ENCODE data around the gene PALD1.
A peak's percentile ranks its signal among the peaks of the same experiment; 100 is the strongest.

PALD1 gene

DNA sequence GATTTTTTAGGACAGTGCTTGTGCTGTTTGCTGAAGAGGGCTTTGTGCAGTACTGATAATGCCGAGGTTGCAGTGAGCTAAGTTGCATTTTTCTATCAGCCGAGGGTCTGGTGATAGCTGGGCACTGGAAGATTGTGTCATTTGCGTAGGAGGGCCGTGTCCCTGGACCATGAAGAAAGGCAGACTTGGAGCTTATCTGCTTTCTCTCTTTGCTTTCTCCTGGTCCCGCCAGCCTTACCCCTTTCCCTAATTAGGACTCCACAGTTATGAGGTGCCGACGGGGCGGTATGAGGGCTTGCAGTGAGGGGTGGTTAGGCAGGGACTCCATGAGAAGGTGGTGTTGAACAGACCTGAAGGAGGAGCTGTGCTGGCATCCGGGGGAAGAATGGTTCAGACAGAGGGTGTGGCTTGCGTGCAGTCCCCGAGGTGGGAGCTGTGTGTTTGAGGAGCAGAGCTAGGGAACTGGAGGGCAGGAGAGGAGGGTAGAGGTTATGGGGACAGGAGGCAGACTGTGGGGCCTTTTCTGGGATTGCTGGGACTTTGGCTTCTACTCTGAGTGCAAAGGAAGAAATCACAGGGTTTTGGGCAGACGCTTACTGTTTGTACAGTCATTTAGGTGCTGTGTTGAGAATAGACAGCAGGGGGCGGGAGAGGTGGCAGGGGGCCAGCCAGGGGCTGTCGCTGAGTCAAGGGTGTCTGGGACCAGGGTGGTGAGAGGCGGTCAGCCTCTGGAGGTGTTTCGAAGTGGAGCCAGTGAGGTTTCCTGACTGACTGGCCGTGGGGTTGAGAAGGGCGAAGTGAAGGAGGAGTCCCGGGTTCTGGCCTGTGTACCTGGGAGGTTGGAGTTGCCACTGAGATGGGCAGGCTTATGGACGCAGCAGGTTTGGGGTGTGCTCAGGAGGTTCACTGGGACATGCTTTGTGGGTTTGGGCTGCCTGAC, 80.6 kb downstream of the PALD1 start:
- peak; percentile 71 for DNase-seq

- DNase-seq, result no peak
Observed at GRCh38 chr10:70559861-70560260, 81.3 kb downstream of the PALD1 start.

GRCh38 chr10:70560511-70560941, 82.0 kb downstream of the PALD1 start:
- no peak for DNase-seq

DNA sequence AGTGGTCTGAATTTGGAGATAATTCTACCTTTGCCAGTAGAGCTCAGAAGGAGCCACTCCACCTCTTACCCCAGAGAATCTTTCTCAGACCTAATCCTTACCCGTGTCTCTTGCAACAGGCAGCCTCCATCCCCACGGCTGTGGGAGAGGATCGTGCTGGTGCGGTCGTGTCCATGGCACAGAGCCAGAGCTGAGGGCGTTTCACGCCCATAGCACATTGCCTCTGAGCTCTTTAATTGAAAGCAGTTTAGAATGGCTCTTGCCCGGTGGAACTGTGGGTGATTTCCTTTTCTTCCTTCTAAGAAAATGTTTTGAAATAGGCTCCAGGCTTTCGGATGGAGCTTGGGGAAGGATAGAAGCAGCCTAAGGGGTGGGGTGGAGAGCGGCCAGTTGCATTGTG, 82.5 kb downstream of the PALD1 start:
- no peak for DNase-seq

DNA sequence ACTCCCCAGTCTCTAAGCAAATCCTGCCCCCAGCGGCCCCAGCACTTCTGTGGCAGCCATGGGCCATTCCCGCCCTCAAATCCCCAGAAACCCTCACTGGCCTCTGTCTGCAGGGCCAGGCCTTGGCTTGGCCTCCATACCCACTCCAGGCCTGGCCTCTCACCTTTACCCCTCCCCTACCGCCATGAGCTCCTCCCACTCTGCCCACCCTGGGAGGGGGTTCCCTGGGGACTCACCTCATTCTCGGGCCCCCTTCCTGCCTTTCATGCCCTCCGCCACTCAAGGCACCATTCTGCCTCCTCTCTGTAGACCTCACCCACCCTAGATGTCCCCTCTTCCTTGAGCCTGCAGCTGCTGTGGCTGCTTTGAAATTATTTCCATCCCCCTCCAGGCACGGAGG, 83.0 kb downstream of the PALD1 start:
- no peak for DNase-seq

- no peak for DNase-seq
Observed at GRCh38 chr10:70562036-70562755, 83.6 kb downstream of the PALD1 start.

DNA sequence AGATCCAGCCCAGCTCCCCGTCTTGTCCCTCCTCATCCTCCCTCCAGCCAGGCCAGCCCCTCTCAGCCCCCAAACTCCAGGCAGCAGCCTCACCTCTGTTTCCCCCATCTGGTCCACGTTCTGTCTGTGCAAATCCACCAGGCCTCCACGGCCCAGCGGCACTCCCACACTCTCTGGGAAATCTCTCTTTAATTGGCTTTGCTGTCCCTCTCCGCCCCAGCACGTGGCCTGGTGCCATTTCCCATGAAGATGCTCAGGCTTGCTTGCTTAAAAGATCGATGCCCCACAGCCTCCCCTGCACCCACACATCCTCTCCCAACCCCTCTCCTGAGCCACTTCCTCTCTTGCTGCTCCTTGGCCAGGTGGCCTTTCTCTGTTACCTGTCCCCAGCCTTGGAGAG, 84.7 kb downstream of the PALD1 start:
- no peak for DNase-seq

DNA sequence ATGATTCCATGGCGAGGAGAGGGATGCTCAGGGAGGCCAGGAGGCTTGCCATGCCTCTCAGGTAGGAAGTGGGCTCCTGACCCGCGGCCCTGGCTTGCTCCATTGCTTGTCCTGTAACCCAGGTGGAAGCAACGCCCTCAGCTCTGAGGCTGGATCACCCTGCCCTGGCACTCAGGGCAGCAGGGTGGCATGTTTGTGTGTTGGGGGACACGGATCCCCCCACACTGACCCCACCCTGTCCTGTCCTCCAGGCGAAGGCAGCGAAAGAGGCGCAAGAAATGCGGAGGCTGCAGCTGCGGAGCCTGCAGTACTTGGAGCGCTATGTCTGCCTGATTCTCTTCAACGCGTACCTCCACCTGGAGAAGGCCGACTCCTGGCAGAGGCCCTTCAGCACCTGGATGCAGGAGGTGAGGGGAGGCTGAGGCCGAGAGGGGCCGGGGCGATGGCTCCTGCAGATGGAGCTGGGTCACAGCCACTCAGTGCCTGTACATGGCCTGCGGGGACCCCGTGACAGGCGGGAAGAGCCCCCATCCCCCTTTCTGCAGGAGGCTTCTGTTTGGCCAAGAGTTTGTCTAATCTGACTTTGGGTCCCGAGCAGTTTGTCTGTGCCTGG, 85.7 kb downstream of the PALD1 start:
- DNase-seq, result no peak

DNA sequence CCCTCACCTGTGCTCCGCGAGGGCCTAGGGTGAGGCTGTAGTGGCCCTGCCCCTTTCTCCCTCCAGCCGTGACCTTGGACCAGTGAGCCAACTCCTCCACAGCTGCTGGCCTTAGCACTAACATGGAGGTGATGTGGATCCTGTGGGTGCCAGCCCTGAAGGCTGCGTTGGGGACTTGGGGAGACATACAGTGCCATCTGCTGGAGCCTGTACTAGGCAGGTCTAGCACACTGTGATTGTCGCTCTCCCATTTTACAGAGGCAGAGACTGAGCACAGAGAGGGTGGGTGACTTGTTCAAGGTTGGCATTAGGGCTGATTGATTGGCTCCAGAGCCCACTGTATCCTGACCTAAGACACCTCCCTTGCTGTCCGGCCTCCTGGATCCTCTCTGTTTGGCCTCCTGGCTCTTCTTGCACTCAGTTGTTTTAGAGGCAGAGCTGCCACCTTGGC, 86.4 kb downstream of the PALD1 start:
- DNase-seq, result peak; percentile 20

DNA sequence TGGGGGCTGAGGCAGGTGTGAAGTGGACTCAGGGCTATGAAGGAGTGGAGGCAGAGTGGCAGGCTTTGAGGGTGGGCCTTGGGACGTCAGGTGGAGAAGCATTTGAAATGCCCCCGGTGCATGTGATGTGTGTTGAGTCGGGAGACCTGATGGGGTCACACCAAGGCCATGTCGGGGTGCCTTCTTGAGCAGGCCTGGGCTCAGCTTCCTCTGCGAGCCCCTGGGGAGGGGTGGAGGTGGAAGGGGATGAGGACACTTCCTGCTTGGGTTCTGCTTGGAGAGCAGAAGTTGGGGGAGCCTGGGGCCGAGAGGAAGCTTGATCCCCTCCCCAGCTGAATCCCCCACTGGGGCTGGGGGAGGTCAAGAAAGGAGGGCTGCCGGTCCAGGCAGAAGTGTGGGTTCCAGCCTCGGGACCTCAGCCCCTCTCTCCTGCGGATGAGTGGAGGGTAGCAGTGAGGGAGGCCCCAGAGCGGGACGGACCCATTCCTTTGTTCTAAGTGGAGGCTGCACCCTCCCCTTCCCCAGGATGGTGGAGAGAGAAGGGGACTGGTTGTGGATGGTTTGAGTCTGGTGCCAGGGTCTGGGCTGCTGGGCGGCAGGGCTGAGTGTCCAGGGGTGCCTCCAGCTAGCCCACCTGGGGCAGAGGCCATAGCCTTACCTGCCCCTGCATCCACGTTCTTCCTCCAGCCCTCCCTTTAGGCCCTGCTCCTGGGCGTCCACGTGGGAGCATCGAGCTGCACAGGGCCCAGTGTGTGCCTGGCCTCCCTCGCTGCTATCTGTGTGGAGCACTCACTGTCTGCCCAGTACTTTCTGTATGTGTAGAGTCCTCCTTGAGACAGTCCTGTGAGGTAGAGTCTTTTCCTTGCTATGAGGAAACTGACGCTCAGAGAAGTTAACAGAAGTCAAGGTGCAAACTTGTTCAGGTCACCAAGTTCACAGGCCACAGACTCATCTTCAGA, 87.3 kb downstream of the PALD1 start:
- DNase-seq, result no peak

- DNase-seq, result no peak
Observed at GRCh38 chr10:70566515-70567290, 88.1 kb downstream of the PALD1 start.

- no peak for DNase-seq
Observed at GRCh38 chr10:70567603-70568002, 89.0 kb downstream of the PALD1 start.

DNA sequence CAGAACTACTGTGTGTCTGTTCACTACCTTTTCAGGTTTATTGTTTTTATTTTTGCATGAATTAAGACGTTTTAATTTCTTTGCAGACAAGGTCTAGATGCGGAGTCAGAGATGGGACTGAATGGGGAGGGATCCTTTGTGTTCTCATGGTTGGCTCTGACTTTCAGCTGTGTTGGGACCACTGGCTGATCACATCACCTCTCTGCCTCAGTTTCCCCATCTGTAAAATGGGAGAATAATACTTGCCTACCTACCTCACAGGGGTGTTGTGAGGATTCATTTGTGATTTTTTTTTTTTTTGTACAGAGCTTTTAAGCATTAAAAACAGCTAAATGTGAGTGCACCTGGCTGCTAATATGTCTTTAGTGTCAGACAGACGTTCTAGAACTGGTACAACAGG, 89.5 kb downstream of the PALD1 start:
- no peak for DNase-seq

DNA sequence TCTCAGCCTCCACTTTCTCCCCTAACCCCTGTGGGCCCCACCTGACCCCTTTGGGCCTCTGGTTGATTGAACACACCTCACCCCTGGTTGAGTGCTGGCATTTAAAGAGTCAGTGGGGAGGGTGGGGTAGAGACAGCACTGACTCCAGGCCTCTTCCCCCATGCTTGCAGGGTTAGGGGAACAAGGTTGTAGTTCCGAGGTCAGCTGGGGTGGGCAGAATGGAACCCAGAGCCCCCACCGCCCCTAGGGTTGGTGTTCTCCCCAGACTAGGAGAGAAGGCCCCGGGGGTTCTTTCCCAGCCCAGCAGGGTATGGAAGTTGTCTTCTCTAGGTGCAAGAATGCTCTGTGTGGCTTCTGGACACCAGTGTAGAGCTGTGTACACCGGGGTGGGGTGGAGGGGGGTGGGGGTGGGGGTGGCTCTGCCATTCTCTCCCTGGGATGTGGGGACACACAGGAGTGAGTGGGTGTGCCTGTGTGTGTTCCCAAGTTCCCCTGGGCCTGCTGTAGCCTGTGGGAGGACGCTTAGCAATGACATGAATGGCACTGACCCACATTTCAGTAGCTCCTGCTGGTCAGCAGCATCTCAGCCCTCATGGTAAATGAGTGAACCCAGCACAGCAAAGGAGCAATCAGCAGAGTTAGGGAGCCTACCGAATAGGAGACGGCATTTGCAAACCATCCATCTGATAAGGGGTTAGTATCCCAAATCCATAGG, 90.4 kb downstream of the PALD1 start:
- no peak for DNase-seq

DNA sequence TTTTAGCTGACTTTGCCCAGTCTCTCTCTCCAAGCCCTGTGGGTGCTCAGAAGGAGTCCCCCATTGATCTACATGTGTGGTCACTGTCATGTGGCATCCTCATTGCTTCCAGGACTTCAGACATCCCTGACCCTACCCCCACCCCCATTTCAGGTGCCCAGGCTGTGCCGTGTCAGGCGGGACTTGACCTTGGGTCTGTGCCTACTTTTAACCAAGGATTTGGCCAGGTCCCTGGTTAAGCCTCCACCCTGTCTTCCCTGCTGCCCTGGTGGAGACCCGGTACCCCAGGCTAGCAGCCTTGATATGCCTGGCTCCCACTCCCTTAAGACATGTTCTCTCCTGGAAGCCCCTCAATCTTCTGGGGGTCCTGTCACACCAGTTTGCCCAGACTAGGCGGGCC, 92.7 kb downstream of the PALD1 start:
- DNase-seq, result no peak

GRCh38 chr10:70571636-70572439, 93.3 kb downstream of the PALD1 start:
- no peak for DNase-seq

GRCh38 chr10:70573599-70574506, 95.3 kb downstream of the PALD1 start:
- DNase-seq, result no peak

DNA sequence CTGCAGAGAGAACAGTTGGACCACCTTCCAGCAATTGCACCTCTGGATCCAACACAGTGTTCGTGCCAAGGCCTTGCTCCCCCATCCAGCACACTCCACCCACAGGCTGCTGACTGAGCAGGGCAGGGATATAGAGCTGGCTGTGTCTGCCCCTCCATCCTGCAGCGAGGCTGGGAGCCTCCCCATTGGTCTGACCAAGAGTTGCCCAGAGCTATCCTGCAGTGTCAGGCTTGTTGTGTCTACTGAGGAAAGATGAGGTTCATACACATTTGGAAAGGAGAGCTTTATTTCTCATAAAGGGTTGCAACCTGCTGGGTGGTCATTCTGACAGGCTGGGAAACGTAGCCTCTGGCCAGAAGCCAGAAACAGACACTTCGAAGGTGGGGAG, 96.9 kb downstream of the PALD1 start:
- DNase-seq, result no peak

Measured in CD4-positive, alpha-beta T cell treated with Interleukin-12 subunit alpha and Interleukin-12 subunit beta, for 1 hour (primary cell).